Stimulated activated CD4-positive, alpha-beta T cell treated with anti-CD3 and anti-CD28 coated beads, Interleukin-2, amount 100 ng/mL, for 48 hours (primary cell): ENCODE data around the gene RALGPS1.

Experiments
- DNase-seq, 2 donors: peaks; one replicate each; pipeline ENCODE4 v3.0.0-alpha.2; 2020

RALGPS1 gene

DNA sequence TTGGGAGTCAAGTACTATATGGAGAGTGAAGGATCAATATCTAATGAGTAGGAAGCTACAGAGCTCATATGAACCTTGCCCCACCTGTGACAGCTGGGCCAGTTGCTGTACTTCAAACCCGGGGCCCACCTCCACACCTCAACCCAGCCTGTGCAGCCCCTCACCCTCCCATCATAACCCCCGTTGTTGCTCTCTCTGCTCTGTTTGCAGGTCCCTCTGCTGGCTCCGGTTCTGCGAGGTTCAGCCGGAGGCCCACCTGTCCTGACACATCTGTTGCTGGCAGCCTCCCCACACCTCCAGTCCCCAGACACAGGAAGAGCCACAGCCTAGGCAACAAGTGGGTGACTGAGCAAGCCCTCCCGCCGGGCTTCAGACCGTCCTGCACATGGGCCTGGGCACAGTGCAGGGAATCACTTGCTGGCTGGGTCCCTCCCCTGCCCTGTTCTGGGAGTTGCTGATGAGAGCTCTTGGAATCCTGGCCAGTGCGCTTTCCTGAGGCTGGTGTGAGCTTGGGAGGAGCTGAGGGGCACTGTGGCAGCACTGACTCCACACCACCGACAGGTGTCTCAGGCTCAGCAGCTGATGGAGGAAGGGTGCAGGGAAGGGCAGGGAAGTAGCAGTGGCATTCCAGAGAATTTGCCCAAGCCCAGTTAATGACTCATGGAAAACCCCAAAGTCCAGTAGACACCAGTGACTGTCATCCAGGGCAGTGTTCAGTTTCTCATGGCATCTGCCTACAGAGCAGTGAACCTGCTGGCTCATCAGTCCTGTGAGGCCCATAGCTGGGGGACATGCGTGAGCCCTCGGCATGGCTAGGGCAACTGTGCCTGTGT, 280.5 kb downstream of the RALGPS1 start:
- DNase-seq: no peak

- no peak for DNase-seq
These were observed 281.6 kb downstream of the RALGPS1 start for GRCh38 chr9:127195976-127196825.

GRCh38 chr9:127196826-127197145, 282.2 kb downstream of the RALGPS1 start:
- no peak for DNase-seq

DNA sequence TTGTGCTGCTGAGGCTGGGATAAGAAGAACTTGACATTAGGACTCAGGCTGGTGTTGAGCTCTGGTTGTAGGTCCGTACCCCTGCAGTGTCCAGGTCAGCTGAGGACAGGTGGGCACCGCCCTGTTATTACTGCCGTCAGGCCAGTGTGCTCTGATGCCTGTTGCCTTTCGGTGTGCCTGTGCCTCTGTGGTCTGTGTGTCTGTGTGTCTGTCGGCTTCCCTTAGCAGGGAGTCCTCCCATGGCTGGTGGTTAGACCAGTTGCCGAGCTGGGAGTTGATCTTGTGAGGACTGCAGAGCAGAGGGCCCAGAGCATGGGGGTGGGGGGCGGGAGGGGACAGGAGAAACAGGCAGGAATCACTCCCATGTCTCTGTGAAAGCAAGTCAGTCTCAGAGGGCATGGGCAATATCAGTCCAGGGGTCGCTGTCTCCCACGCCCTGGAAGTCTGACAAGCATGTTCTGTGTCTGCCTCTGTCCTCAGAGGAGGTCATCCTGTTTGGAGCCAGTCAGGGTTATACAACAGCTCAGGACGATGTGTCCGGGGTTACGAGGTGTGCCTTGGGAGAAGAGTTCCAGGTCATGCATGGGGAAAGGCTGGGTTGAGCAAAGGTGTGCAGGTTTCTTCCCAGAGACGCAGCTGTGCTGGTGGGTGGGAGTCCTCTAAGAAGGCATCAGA, 282.7 kb downstream of the RALGPS1 start:
- no peak for DNase-seq

- DNase-seq: no peak
These were observed 283.4 kb downstream of the RALGPS1 start for GRCh38 chr9:127197861-127198430.

DNA sequence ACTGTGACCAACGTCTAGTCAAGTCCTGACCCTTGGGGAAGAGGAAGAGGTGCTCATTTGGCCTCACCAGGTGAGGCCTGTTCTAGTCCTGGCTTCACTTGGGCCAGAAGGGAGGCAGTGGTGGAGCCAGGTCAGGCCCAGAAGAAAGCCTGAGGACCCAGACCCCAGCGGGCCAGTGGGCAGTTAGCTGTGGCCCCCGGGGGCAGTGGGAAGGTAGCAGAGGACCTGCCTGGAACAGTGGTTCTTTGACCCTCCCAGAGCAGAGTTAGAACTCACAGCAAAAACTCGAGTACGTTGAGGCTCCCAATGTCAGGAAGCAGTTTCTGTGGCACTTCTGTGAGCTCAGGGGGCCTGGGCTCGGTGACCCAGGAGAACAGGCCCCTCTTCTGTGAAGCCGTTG, 284.0 kb downstream of the RALGPS1 start:
- DNase-seq: no peak

DNA sequence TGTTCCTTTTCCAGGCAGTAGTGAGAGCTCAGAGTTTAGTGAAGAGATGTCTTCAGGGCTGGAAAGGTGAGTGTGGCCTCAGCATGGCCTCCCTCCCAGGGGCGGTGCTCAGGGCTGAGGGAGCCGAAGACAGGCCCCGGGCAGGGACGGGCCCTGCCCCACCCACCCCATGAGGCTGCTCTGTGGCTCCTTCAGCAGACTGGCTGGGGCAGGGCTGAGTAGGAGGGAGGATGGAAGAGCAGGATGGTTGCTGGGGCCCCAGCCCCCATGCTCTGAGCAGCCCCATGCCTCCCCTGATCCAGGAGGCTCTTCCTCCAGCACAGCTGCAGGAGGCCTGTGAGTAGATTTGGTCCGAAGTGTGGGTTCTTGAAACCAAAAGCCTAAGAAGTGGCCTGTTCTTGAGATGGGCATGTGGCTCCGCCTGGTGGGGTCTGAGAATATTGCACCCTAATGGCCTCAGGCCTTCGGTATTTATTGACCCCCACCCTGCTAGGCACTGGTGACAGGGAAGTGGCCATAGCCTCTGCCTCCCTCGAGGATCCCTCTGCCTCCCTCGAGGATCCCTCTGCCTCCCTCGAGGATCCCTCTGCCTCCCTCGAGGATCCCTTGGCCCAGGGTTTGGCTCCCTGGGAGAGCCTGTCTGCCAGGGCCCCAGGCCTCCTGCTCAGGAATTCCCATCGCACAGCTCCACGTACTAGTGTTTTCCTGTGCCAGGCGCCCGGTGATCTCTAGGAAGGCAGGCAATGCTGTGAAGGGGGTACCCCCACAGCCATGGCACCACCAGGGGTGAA, 284.6 kb downstream of the RALGPS1 start:
- peak; percentile 77 to 78 for DNase-seq

DNA sequence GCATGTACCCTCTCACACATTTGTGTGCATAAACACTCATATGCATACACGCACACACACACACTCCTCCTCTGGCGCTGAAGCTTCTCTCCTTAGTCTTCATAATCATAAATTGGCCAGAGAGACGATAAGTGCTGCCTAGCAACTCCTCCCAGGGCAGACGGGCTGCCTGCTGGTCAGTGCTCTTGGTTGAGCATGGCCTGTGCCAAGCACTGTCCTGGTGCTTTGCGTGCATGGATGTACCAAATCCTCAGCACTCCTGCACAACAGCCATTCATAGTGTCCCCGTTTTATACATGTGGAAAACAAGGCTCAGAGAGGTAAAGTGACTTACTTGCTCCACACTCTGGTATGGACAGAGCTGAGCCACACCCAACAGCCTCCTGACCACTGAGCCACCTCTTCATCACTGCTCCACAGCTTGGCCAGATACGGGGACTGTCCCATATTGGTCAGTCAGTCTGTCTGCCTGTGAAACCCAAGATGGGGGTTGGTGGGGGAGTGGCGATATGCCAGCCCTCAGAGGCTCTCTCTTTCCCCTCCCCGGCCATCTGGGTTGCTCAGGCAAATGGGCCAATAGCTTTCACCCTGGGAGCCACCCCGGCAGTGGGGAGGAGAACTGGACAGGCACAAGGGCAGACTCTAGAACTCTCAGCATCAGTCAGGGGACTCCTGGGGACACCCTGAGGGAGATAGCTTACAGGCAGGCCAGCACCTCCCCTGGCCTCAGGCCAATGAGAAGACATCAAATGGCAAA, 285.7 kb downstream of the RALGPS1 start:
- no peak for DNase-seq

DNA sequence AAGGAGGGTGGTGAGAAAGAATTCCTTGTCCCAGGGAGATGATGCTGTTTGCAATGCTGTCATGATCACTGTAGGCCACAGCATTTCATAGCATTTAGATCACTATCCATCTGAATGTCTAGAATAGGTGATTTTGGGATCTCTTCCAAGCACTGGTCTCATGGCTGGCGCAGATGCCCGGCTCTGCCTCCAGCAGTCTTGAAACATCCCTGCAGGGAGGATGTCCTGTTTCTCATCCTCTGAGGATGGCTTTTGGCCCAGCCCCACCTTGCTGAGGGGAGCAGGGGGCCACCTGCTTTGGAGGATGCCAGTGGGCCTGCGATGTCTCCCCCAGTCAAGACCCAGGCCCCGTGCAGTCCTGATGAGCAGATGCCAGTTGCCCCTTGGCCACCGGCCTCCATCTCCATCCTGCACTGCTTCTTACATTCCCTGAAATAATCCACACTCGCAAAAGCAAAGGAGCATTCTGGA, 286.5 kb downstream of the RALGPS1 start:
- no peak for DNase-seq

DNA sequence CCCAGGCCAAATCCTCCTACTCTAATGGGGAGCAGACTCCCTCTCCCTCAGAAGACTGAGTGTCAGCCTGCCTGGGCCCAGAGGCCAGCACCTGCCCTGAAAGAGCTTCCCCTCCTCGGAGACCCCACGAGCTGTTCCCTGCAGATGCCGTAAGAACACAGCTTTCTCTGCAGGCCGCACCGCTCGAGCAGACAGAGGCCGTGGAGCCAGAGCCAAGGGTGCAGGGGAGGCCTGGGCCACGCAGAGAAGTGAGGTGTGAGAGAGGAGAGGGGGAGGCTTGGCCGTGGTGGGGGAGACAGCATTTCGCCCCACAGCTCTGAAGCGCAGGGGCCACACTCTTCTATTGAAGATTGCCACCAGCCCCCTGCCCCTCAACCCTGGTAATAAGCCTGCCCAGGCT, 287.1 kb downstream of the RALGPS1 start:
- no peak for DNase-seq

DNA sequence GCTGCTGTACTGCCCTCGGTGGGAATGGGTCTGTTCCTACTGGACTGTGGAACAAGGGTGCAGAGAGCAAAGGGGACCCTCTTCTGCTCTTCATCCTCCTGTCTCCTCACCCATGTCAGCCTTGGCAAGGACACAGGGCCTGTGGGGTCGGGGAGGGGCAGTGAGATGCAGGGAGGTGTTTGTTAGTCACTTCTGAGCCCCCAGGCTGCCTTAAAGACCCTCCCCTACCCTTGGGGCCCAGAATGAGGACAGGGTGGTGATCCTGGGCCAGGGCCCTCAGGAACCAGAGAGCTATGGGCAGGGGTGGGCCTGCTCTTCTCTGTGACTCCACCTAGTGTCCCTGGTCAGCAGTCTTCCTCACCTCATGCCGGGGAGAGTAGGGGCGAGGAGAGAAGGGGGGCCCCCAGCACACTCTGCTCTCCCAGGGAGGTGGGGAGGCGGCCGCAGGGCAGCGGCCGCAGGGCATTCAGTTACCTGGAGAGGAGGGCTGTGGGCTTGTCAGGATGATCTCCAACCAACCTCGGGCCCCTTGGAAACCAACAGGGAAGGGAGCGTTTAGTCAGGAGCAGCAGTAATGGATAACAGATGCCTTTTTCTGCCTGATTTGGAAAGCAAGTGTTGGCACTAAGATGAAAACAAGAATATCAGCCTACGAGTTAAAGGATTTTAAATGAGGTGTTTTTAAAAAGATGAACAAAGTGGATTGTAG, 288.0 kb downstream of the RALGPS1 start:
- DNase-seq: no peak

- no peak for DNase-seq
These were observed 289.2 kb downstream of the RALGPS1 start for GRCh38 chr9:127203681-127204327.

DNA sequence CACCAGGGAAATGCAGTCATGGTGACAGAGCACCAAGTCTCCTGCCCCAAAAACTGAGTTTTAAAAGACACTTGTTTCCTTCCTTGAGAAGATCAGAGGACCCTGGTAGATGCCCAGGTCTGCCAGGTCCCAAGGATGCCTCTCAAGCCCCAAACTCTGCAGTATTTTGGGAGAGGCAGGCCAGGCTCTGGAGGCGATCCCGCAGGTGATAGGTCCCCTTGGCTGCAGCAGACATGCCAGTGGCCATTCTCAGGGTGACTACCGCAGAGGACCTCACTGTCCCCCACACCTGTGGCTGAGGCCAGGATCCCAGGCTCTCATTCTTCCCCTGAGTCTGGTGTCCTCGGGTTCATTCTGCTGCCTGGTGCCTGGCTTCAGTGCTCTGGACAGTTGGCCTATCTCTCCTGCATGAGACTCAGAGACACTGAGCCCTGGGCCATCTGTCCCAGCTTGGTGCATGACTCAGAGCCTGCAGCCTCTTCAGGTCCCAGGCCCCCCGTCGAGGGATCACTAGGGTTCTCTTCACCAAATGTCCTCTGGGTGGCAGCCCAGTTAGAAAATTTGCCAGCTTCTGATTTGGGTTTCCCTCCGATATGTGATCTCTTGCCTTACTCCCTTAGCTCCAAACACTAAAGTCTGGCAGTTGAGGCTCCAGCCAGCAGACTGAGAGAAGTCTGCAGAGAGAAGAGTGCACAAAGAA, 290.3 kb downstream of the RALGPS1 start:
- no peak for DNase-seq

DNA sequence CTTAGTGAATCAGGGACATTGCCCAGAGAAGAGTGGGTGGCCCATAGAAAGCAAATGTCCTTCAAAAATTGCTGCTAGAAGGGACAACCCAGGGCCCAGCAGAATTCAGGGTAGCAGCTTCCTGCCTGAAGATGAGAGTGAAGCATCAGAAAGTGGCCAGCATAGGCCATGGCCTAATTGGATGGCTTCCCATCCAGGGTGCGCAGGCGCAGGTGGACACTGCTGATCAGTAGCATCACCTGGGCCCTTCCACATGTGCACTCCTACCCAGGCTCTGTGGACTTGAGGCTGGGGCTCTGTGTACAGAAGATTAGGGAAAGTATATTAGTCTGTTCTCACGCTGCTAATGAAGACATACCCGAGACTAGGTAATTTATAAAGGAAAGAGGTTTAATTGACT, 291.4 kb downstream of the RALGPS1 start:
- no peak for DNase-seq

- no peak for DNase-seq
These were observed 292.1 kb downstream of the RALGPS1 start for GRCh38 chr9:127206666-127207065.

DNA sequence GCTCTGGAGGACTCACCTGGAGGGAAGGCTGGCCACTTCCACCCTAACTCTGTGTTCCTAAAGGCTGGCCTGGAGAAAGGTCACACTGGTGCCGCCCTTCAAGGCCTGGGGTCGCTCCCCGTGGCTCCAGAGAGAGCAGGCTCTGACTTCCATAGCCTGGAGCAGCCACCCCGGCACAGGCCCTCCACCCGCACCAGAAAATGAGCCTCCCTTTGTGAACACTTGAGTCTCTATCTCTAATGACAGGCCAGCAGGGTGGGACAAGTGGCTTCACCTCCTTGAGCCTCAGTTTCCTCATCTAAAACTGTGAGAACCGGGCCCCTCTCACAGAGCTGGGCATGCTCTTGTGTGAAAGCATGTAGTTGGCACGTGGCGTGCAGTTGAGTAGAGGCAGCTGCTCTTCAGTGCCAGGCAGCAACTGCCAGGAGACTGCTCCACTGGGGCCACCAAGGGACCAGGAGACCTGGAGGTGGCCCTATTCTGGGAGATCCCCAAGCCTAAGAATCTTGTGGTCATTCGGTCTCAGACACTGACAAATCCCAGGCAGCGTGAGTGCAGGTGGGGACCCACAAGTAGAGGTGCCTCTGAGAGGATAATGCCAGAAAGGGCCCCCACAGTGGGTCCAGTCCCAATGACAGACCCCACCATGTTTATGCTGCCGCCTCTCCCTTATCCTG, 293.3 kb downstream of the RALGPS1 start:
- DNase-seq: no peak

DNA sequence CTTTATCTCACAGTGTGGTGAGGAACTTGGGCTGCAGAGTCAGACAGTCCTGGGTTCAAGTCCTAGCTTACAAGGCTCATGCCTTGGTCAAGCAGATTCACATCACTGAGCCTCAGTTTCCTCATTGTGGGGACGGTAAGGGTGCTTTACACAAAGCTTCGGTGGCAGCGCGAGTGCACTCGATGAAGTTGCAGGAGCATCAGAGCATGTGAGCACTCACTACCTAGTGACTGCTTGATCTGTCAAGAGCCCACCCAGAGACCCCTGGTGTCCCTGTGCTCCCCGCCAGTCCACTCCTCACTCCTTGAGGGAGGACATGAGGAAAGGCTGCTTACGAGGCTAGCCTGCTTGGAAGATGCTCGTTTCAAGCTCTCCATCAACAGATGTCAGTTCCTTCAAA, 293.8 kb downstream of the RALGPS1 start:
- no peak for DNase-seq

DNA sequence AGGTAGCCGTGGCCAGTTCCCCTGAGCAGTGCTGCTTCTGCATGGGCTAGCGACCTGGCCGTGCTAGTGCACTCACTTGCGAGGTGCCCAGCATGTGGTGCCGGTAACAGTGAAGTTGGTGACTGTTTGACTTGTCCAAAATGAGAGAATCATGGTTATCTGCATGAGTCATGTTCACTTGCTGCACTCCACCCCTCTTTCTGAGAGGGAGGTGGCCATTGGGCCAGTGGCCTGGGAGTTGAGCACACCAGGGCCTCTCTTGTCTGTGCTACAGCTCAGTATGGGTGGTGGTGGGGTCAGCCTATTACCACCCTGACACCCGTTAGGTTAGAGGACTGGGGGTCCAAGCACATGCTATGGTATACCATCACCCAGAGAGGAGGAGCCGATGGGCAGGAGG, 294.6 kb downstream of the RALGPS1 start:
- DNase-seq: no peak
